NB4 (cell line): ENCODE results near the gene PDE8A.

Source experiments
- DNase-seq: peaks from one replicate; pipeline ENCODE4 v3.0.0; 2010; ENCODE audit warnings: low read depth
- H3K4me3 ChIP-seq: one replicate; pipeline ENCODE4 v1.5.1; 2011; ENCODE audit warnings: mild to moderate bottlenecking, low read depth, low read length, moderate library complexity
- CTCF ChIP-seq: IDR thresholded peaks from one replicate; pipeline ENCODE4 v1.5.1; 2012; ENCODE audit warnings: low read depth, low read length
- MAX ChIP-seq: IDR thresholded peaks from 2 replicates; pipeline ENCODE4 v1.6.1; 2011; ENCODE audit warnings: low read depth, low read length
- MYC ChIP-seq: IDR thresholded peaks from 2 replicates; pipeline ENCODE4 v1.6.1; 2011; ENCODE audit warnings: low read depth, low read length
- POLR2A ChIP-seq: IDR thresholded peaks from 2 replicates; pipeline ENCODE4 v1.6.1; 2011; ENCODE audit warnings: mild to moderate bottlenecking; ENCODE audit not compliant: insufficient read length; ENCODE audit errors: extremely low read depth

The PDE8A gene

DNA sequence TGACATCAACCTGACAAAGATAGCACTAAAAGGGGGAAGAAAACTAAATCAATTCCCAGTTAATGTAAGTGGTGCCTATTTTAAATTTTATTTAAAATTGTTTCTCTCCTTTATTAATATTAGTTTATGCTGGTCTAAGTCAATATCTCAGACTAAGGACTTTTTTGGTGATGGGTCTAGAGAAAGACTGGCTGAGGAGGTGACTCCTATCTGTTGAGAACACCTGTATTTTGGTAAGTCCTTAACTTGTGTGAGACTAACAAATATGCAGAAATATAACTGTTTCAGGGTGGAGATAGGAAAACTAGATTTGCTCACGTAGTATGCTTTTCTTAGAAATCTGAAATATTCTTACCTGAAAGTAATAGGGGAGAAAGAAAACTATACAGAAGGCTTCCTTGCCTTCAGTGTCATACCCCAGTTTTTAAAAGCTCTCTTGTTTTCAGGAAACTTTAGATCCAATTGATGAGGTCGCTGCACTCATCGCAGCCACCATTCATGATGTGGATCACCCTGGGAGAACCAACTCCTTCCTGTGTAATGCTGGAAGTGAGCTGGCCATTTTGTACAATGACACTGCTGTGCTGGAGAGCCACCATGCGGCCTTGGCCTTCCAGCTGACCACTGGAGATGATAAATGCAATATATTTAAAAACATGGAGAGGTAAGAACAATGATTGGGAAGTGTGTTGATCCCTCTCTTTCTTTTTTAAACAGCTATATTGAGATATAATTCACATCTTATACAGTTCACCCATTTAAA lies 138.9 kb downstream of the PDE8A start:
- DNase-seq = no peak

DNA sequence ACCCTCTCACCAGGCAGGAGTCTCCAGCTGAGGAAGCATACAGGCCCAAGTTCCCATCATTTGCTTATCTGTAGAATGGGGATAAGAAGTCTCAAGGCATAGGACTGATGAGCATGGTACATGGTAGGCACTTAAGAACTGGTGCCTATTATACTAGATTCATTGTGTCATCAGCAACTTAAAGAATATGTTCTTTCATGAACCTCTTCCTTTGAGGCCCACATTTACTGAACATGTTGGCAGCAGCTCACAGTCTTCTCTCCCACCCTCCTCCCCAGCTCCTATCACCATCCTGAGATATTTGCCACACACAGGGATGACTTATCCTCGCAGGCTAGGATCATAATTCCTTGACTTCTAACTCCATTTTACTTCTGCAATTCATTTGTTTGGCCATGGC lies 142.5 kb downstream of the PDE8A start:
- TF ChIP-seq POLR2A = no peak
- no peak for TF ChIP-seq CTCF
- no peak for TF ChIP-seq MAX
- no peak for TF ChIP-seq MYC
- no peak overlapping the region for H3K4me3 ChIP-seq
- no peak for DNase-seq

More for the DNA sequence above, 138.9 kb downstream of the PDE8A start:
- H3K4me3 ChIP-seq = no peak overlapping the region
- TF ChIP-seq MYC (no peak), MAX (no peak), POLR2A (no peak), CTCF (no peak)

- no peak for DNase-seq
- no peak overlapping the region for H3K4me3 ChIP-seq
- TF ChIP-seq MAX = no peak
- no peak for TF ChIP-seq CTCF
- TF ChIP-seq MYC = no peak
- TF ChIP-seq POLR2A = no peak
Measured at GRCh38 chr15:85125056-85125661, 143.5 kb downstream of the PDE8A start.

DNA sequence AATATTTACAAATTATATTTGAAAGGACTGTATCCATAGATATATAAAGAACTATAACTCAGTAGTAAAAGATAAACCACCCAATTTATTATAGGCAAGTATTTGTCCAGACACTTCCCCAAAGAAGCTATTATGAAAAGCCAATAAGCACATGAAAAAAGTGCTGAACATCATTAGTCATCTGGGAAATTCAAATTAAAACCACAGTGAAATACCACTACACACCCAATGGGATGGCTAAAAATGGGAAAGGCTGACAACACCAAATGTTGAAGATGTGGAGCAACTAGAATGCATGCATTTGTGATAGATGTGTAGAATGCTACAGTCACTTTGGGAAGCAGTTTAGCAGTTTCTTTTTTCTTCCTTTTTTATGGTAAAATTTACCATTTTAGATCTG lies 147.0 kb downstream of the PDE8A start:
- no peak for DNase-seq
- TF ChIP-seq MAX (no peak), MYC (no peak), CTCF (no peak), POLR2A (no peak)
- no peak overlapping the region for H3K4me3 ChIP-seq

DNA sequence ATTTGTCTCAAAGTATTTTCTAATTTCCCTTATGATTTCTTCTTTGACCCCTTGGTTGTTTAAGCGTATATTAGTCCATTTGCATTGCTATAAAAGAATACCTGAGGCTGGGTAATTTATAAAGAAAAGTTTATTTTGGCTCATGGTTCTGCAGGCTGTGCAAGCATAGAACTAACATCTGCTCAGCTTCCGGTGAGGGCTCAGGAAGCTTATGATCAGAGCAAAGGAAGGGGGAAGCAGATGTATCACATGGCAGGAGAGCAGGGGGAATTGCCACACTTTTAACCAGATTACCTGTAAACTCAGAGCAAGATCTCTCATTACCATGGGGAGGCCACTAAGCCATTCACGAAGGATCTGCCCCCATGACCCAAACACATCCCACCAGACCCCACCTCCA lies 148.2 kb downstream of the PDE8A start:
- DNase-seq = no peak
- TF ChIP-seq MAX = no peak
- no peak for TF ChIP-seq MYC
- no peak for TF ChIP-seq POLR2A
- TF ChIP-seq CTCF = no peak
- H3K4me3 ChIP-seq = no peak overlapping the region
